ENCODE results near the gene KIF5C.
A peak's percentile ranks its signal among the peaks of the same experiment; 100 is the strongest.
"Not testable (repeated sequence)": the region's sequence is repeated elsewhere in the genome, so short reads cannot be mapped to it uniquely, and the experiment has no call there.

Gene KIF5C

GRCh38 chr2:148874868-148875341, at the start of gene KIF5C:
KIF5C (plus strand) TSS chr2:148875227; CDS start chr2:148875618, 391 bp downstream.
- peak; percentile 87 for DNase-seq (ENCODE audit: low spot score)

GRCh38 chr2:148826791-148827190, 48.2 kb upstream of the KIF5C start:
- no peak for DNase-seq (ENCODE audit: low spot score)

GRCh38 chr2:148828941-148829340, 46.1 kb upstream of the KIF5C start:
- no peak for DNase-seq (ENCODE audit: low spot score)

GRCh38 chr2:148829618-148830017, 45.4 kb upstream of the KIF5C start:
- no peak for DNase-seq (ENCODE audit: low spot score)

- DNase-seq (ENCODE audit: low spot score) = no peak
Measured at GRCh38 chr2:148832637-148833036, 42.4 kb upstream of the KIF5C start.

- DNase-seq (ENCODE audit: low spot score) = no peak
Measured at GRCh38 chr2:148842050-148842449, 33.0 kb upstream of the KIF5C start.

- no peak for DNase-seq (ENCODE audit: low spot score)
Measured at GRCh38 chr2:148848146-148848545, 26.9 kb upstream of the KIF5C start.

GRCh38 chr2:148853458-148853857, 21.6 kb upstream of the KIF5C start:
- no peak for DNase-seq (ENCODE audit: low spot score)

- DNase-seq (ENCODE audit: low spot score) = no peak
Measured at GRCh38 chr2:148860037-148860436, 15.0 kb upstream of the KIF5C start.

GRCh38 chr2:148861367-148861766, 13.7 kb upstream of the KIF5C start:
- DNase-seq (ENCODE audit: low spot score) = no peak

- not testable (repeated sequence) for DNase-seq (ENCODE audit: low spot score)
Measured at GRCh38 chr2:148862478-148862877, 12.5 kb upstream of the KIF5C start.

- no peak for DNase-seq (ENCODE audit: low spot score)
Measured at GRCh38 chr2:148865512-148865911, 9.5 kb upstream of the KIF5C start.

GRCh38 chr2:148866091-148866490, 8.9 kb upstream of the KIF5C start:
- no peak for DNase-seq (ENCODE audit: low spot score)

GRCh38 chr2:148867079-148867769, 7.8 kb upstream of the KIF5C start:
- DNase-seq (ENCODE audit: low spot score) = no peak

- DNase-seq (ENCODE audit: low spot score) = no peak
Measured at GRCh38 chr2:148875387-148876051, 492 bp downstream of the KIF5C start.

- no peak for DNase-seq (ENCODE audit: low spot score)
Measured at GRCh38 chr2:148876202-148876594, 1.2 kb downstream of the KIF5C start.

GRCh38 chr2:148876595-148877402, 1.8 kb downstream of the KIF5C start:
- DNase-seq (ENCODE audit: low spot score) = no peak

GRCh38 chr2:148877403-148877740, 2.3 kb downstream of the KIF5C start:
- no peak for DNase-seq (ENCODE audit: low spot score)

- DNase-seq (ENCODE audit: low spot score) = no peak
Measured at GRCh38 chr2:148880636-148881035, 5.6 kb downstream of the KIF5C start.

- DNase-seq (ENCODE audit: low spot score) = no peak
Measured at GRCh38 chr2:148882051-148882450, 7.0 kb downstream of the KIF5C start.

- DNase-seq (ENCODE audit: low spot score) = no peak
Measured at GRCh38 chr2:148885209-148885608, 10.2 kb downstream of the KIF5C start.

GRCh38 chr2:148885988-148886387, 11.0 kb downstream of the KIF5C start:
- DNase-seq (ENCODE audit: low spot score) = no peak
